ENCODE data around the gene TMEM184A. TPM values are rescaled to one million over a fixed set of nuclear protein-coding genes. Genes with fewer than 3 reads are reported as not detected.
A peak's percentile ranks its signal among the peaks of the same experiment; 100 is the strongest.

Gene TMEM184A
- total RNA-seq (2014; rRNA removed; shearing (Covaris generic)) = 0.74 and 1.2 TPM in 2 replicates

GRCh38 chr7:1555813-1556543, at the start of gene TMEM184A:
TSS of gene TMEM184A (minus strand) at chr7:1556205. CDS start at chr7:1555484, 721 bp downstream.
- no peak within 1 kb of the TSS for H3K4me3 ChIP-seq (ENCODE audit: insufficient read depth, low read depth, low read length)
- H3K36me3 ChIP-seq (replicated peaks; ENCODE audit: control insufficient read depth, insufficient read depth, low read length) = no peaks in the 10 kb centered on the region
- peak; percentile 97 for DNase-seq
- H3K27me3 ChIP-seq (ENCODE audit: control insufficient read depth, insufficient read depth, low read length) = no peaks in the 10 kb centered on the region

- Histone ChIP-seq H3K4me3 (ENCODE audit: insufficient read depth, low read depth, low read length) (no peak overlapping the region), H3K36me3 (replicated peaks; ENCODE audit: control insufficient read depth, insufficient read depth, low read length) (no peaks in the 10 kb centered on the region), H3K27me3 (ENCODE audit: control insufficient read depth, insufficient read depth, low read length) (no peaks in the 10 kb centered on the region)
- no peak for DNase-seq
Observed at GRCh38 chr7:1604383-1604782, 48.4 kb upstream of the TMEM184A start.

DNA sequence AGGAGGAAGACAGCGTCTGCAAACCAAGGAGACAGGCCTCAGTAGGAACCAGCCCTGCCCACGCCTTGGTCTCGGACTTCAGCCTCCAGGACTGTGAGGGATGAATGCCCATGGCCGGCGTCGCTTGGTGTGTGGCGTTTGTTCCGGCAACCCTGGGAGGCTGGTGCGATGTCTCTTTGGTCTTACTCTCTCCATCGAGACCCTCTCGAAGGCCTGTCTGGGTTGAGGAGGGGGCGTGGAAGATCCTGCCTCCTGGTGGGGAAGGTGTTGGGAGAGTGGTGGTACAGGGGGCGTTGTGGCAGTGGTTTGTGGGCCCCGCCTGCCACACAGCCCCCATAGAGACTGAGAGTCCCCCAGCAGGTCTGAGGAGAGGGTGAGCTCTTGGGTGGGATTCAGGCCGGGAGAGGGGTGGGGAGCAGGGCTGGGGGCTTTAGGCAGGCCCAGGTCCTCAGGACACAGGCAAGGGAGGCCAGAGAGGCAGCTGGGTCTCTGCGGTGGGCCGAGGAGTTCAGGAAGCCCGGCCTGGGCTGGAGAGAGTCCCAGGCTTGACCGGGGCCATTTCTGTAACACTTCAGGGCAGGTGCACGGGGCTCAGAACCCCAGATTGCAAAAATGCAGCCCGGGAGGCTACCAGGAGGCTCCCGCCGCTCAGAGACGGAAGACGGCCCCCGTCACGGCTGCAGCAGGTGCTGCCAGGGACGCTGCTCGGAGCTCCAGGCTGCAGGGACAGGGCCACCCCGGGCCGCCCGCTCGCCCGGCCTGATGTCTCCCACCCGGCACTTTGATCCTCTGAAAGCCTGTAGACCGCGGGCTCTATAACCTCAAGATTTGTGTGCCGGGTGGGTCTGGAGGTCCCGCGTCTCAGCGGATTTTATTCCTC, 47.6 kb upstream of the TMEM184A start:
- H3K4me3 ChIP-seq (ENCODE audit: insufficient read depth, low read depth, low read length) = no peak overlapping the region
- no peaks in the 10 kb centered on the region for H3K27me3 ChIP-seq (ENCODE audit: control insufficient read depth, insufficient read depth, low read length)
- DNase-seq = peak; percentile 68
- no peaks in the 10 kb centered on the region for H3K36me3 ChIP-seq (replicated peaks; ENCODE audit: control insufficient read depth, insufficient read depth, low read length)

DNA sequence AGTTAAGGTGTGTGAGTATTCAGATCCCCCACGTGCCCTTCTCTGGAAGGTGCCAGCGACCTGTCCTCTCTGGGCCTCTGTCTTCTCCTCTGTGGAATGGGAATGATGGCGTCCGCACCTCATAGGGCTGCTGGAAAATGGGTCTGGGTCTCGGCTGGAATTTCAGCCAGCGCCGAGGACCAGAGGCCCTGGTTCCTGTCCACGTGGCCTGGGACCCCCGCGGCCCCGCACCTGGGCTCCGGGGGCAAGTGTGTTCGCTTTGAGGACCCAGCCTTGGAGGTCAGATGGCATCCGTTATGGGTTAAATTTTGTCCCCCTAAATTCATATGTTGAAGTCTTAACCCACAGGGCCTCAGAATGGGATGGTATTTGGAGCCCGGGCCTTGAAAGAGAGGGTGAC, 46.4 kb upstream of the TMEM184A start:
- Histone ChIP-seq H3K27me3 (ENCODE audit: control insufficient read depth, insufficient read depth, low read length) (no peaks in the 10 kb centered on the region), H3K36me3 (replicated peaks; ENCODE audit: control insufficient read depth, insufficient read depth, low read length) (no peaks in the 10 kb centered on the region), H3K4me3 (ENCODE audit: insufficient read depth, low read depth, low read length) (no peak overlapping the region)
- DNase-seq = no peak

DNA sequence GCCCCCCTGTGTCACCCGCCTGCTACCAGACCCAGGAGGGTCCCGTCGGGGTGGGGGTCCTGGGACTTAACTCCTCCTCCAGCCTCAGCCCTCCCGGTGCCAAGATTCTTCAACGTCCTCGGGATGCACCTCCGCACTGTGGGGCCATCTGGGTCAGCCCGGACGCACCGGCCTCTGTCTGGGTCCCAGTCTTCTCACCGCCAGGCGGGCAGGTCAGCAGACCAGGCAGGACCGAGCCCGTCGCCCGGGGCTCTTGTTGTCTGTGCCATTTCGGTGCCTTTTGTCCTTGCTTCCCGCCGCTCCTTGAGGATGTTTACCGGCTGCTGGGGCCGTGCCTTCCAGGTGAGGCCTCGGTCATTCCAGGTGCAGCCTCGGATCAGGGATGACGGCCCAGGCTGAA, 46.0 kb upstream of the TMEM184A start:
- Histone ChIP-seq H3K4me3 (ENCODE audit: insufficient read depth, low read depth, low read length) (no peak overlapping the region), H3K27me3 (ENCODE audit: control insufficient read depth, insufficient read depth, low read length) (no peaks in the 10 kb centered on the region), H3K36me3 (replicated peaks; ENCODE audit: control insufficient read depth, insufficient read depth, low read length) (no peaks in the 10 kb centered on the region)
- peak; percentile 55 for DNase-seq

- H3K36me3 ChIP-seq (replicated peaks; ENCODE audit: control insufficient read depth, insufficient read depth, low read length) = no peaks in the 10 kb centered on the region
- no peaks in the 10 kb centered on the region for H3K27me3 ChIP-seq (ENCODE audit: control insufficient read depth, insufficient read depth, low read length)
- H3K4me3 ChIP-seq (ENCODE audit: insufficient read depth, low read depth, low read length) = no peak overlapping the region
- peak; percentile 54 for DNase-seq
Observed at GRCh38 chr7:1599640-1600395, 43.8 kb upstream of the TMEM184A start.

- H3K27me3 ChIP-seq (ENCODE audit: control insufficient read depth, insufficient read depth, low read length) = no peaks in the 10 kb centered on the region
- DNase-seq = peak; percentile 63
- no peaks in the 10 kb centered on the region for H3K36me3 ChIP-seq (replicated peaks; ENCODE audit: control insufficient read depth, insufficient read depth, low read length)
- H3K4me3 ChIP-seq (ENCODE audit: insufficient read depth, low read depth, low read length) = no peak overlapping the region
Observed at GRCh38 chr7:1598961-1599639, 43.1 kb upstream of the TMEM184A start.

GRCh38 chr7:1598286-1598685, 42.3 kb upstream of the TMEM184A start:
- DNase-seq = no peak
- H3K4me3 ChIP-seq (ENCODE audit: insufficient read depth, low read depth, low read length) = no peak overlapping the region

GRCh38 chr7:1597791-1598190, 41.8 kb upstream of the TMEM184A start:
- Histone ChIP-seq H3K36me3 (replicated peaks; ENCODE audit: control insufficient read depth, insufficient read depth, low read length) (no peaks in the 10 kb centered on the region), H3K27me3 (ENCODE audit: control insufficient read depth, insufficient read depth, low read length) (no peaks in the 10 kb centered on the region), H3K4me3 (ENCODE audit: insufficient read depth, low read depth, low read length) (no peak overlapping the region)
- DNase-seq = peak; percentile 36

More at GRCh38 chr7:1598286-1598685, 42.3 kb upstream of the TMEM184A start:
- Histone ChIP-seq H3K27me3 (ENCODE audit: control insufficient read depth, insufficient read depth, low read length) (no peaks in the 10 kb centered on the region), H3K36me3 (replicated peaks; ENCODE audit: control insufficient read depth, insufficient read depth, low read length) (no peaks in the 10 kb centered on the region)

DNA sequence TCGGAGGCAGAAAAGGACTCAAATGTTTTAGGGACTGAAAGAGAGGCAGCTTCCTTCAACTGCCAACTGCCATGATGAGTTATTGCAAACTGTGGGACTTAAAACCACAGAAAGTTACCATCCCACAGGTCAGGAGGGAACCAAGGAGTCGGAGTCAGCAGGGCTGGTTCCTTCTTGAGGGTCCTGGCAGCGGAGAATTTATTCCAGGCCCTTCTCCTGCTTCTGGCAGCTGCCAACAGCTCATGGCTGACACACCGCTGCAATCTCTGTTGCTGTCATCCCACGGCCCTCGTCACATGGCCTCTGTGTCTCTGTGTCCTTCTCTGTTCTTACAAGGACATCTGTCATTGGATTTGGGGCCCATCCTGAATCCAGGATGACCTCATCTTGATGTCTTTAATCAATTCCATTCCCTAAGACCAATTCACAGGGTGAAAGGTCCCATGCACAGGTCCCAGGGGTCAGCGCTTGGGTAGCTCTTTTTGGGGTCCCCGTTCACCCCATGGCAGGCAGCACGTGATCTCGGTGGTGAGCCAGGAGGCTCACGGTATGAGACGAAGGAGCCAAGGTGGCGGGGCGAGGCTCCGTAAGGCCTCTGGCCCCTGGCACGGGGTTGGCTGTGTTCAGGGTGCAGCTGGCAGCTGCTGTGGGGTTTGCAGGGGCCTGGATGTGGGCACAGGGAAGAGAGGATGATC, 41.2 kb upstream of the TMEM184A start:
- no peak for DNase-seq
- Histone ChIP-seq H3K36me3 (replicated peaks; ENCODE audit: control insufficient read depth, insufficient read depth, low read length) (no peaks in the 10 kb centered on the region), H3K4me3 (ENCODE audit: insufficient read depth, low read depth, low read length) (no peak overlapping the region), H3K27me3 (ENCODE audit: control insufficient read depth, insufficient read depth, low read length) (no peaks in the 10 kb centered on the region)

GRCh38 chr7:1596181-1597043, 40.4 kb upstream of the TMEM184A start:
- H3K27me3 ChIP-seq (ENCODE audit: control insufficient read depth, insufficient read depth, low read length) = no peaks in the 10 kb centered on the region

DNA sequence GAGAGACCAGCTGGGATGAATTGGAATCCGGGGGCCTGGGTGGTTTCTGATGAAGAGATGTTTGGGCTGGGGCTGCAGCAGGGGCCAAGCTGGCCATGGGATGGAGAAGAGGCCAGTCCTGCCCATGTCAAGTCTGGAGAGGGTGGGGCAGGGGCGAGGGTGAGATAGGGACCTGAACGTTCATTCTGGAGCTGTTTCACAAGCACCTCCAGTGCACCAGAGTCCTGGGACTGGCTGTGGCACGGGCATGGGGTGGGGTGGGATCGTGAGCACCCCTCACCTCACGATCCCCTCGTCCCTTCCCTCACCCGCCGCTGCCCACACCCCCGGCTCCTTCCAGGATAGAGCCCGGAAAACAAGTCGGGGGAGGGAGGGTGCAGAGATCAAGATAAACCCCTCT, 39.6 kb upstream of the TMEM184A start:
- Histone ChIP-seq H3K27me3 (ENCODE audit: control insufficient read depth, insufficient read depth, low read length) (no peaks in the 10 kb centered on the region), H3K4me3 (ENCODE audit: insufficient read depth, low read depth, low read length) (no peak overlapping the region), H3K36me3 (replicated peaks; ENCODE audit: control insufficient read depth, insufficient read depth, low read length) (no peaks in the 10 kb centered on the region)
- DNase-seq = peak; percentile 34

More at GRCh38 chr7:1596181-1597043, 40.4 kb upstream of the TMEM184A start:
- Histone ChIP-seq H3K4me3 (ENCODE audit: insufficient read depth, low read depth, low read length) (no peak overlapping the region), H3K36me3 (replicated peaks; ENCODE audit: control insufficient read depth, insufficient read depth, low read length) (no peaks in the 10 kb centered on the region)
- peak; percentile 35 for DNase-seq

DNA sequence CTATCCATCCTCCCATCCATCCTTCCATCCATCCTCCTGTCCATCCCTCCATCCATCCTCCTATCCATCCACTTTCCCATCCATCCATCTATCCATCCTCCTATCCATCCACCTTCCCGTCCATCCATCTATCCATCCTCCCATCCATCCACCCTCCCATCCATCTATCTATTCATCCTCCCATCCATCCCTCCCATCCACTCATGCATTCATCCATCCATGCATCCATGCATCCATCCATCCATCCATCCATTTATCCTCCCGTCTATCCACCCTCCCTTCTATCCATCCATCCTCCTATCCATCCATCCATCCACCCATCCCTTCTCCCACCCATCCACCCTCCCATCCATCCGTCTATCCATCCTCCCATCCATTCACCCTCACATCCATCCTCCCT, 39.0 kb upstream of the TMEM184A start:
- no peaks in the 10 kb centered on the region for H3K27me3 ChIP-seq (ENCODE audit: control insufficient read depth, insufficient read depth, low read length)
- DNase-seq = no peak
- no peak overlapping the region for H3K4me3 ChIP-seq (ENCODE audit: insufficient read depth, low read depth, low read length)
- no peaks in the 10 kb centered on the region for H3K36me3 ChIP-seq (replicated peaks; ENCODE audit: control insufficient read depth, insufficient read depth, low read length)

Data from H7 (cell line).